PC-3 (cell line): Measurements from ENCODE around the gene NKAIN2. TPM values are rescaled to one million over a fixed set of nuclear protein-coding genes. Genes with fewer than 3 reads are reported as not detected.
A peak's percentile ranks its signal among the peaks of the same experiment; 100 is the strongest.

Experiments used
- ATAC-seq: fragments of 200-7000 bp; cut with Tn5 transposase; 2 replicates; pipeline ENCODE4 v1.9.1; 2020; ENCODE audit warnings: mild to moderate bottlenecking, moderate library complexity
- BruUV-seq: library from RNA; stranded (reverse); fragments of 400-500 nt; replicated peaks from 2 replicates; lab custom pipeline; 2021; lab: Mats Ljungman, UMichigan
- CTCF ChIA-PET: fragments of 300-600 bp; sonication (Branson Sonifier 250); formaldehyde crosslinking; loops from one replicate; lab custom pipeline; 2022; ENCODE audit warnings: antibody characterized with exemption; lab: Charles Lee
- POLR2A ChIA-PET: fragments of 300-600 bp; sonication (Branson Sonifier 250); formaldehyde crosslinking; loops from one replicate; lab custom pipeline; 2022; ENCODE audit warnings: antibody characterized with exemption; ENCODE audit not compliant: unreplicated experiment; lab: Charles Lee
- DNase-seq: peaks from one replicate; pipeline ENCODE4 v3.0.0-alpha.2; 2015
- H2AFZ ChIP-seq: fragments of 300-600 bp; sonication (generic); 2 replicates; pipeline ENCODE4 v1.6.0; 2016; ENCODE audit warnings: antibody characterized with exemption, low read length
- H3F3A ChIP-seq: fragments of 300-600 bp; sonication (generic); one replicate; pipeline ENCODE4 v1.6.0; 2017; ENCODE audit warnings: antibody characterized with exemption, low read length, control low read depth, mild to moderate bottlenecking; ENCODE audit not compliant: unreplicated experiment
- H3K27ac ChIP-seq: fragments of 300-600 bp; sonication (generic); 2 replicates; pipeline ENCODE4 v1.5.1; 2016; ENCODE audit warnings: mild to moderate bottlenecking, low read length
- H3K27me3 ChIP-seq: fragments of 300-600 bp; sonication (generic); 2 replicates; pipeline ENCODE4 v1.6.1; 2016; ENCODE audit warnings: low read length, mixed read lengths
- H3K36me3 ChIP-seq: fragments of 300-600 bp; sonication (generic); 2 replicates; pipeline ENCODE4 v1.6.1; 2016; ENCODE audit warnings: low read depth, mixed run types, low read length, mixed read lengths
- H3K4me1 ChIP-seq: fragments of 300-600 bp; sonication (generic); 2 replicates; pipeline ENCODE4 v1.5.1; 2016; ENCODE audit warnings: low read length; ENCODE audit not compliant: insufficient read depth
- H3K4me2 ChIP-seq: fragments of 300-600 bp; sonication (generic); 2 replicates; pipeline ENCODE4 v1.6.0; 2016; ENCODE audit warnings: low read length
- H3K4me3 ChIP-seq: fragments of 300-600 bp; sonication (generic); 2 replicates; pipeline ENCODE4 v1.5.1; 2016; ENCODE audit warnings: mild to moderate bottlenecking, low read length, mixed read lengths
- H3K79me2 ChIP-seq: fragments of 300-600 bp; sonication (generic); 2 replicates; pipeline ENCODE4 v1.6.1; 2017; ENCODE audit warnings: low read length, mixed read lengths
- H3K9ac ChIP-seq: fragments of 300-600 bp; sonication (generic); 2 replicates; pipeline ENCODE4 v1.6.0; 2016; ENCODE audit warnings: mild to moderate bottlenecking, low read length
- H3K9me2 ChIP-seq: fragments of 300-600 bp; sonication (generic); replicated peaks from 2 replicates; pipeline ENCODE4 v1.6.1; 2016; ENCODE audit warnings: mixed run types, low read length, mixed read lengths
- H3K9me3 ChIP-seq: fragments of 300-600 bp; sonication (generic); 2 replicates; pipeline ENCODE4 v1.6.1; 2016; ENCODE audit warnings: low read length, mixed read lengths
- H4K20me1 ChIP-seq: fragments of 300-600 bp; sonication (generic); 2 replicates; pipeline ENCODE4 v1.6.1; 2016; ENCODE audit warnings: low read length, mixed read lengths
- CTCF ChIP-seq: fragments of 300-600 bp; sonication (generic); conservative IDR thresholded peaks from 2 replicates; pipeline ENCODE4 v1.5.1; 2017; ENCODE audit warnings: antibody characterized with exemption, low read depth, mild to moderate bottlenecking, low read length
- EZH2 ChIP-seq: fragments of 300-600 bp; sonication (generic); IDR thresholded peaks from one replicate; pipeline ENCODE4 v1.6.1; 2017; ENCODE audit warnings: antibody characterized with exemption, mild to moderate bottlenecking, low read length; ENCODE audit not compliant: unreplicated experiment
- EZH2phosphoT487 ChIP-seq: fragments of 300-600 bp; sonication (generic); IDR thresholded peaks from 2 replicates; pipeline ENCODE4 v1.6.1; 2018; ENCODE audit warnings: mild to moderate bottlenecking, antibody characterized with exemption, low read length, borderline replicate concordance
- intact Hi-C: fragments of 100-400 bp; cut with micrococcal nuclease; formaldehyde crosslinking; loops from 2 replicates; pipeline ENCODE4 v1.9.0; 2023
- total RNA-seq: library from RNA; depleted of rRNA; stranded (reverse); fragments of >200 nt; gene quantifications from 2 replicates; pipeline ENCODE4 v1.2.3, GENCODE V29; 2014

Gene NKAIN2
- total RNA-seq, 1 experiment from 2014 or later: not detected

- Histone ChIP-seq H3K9me3 (no peaks in the 10 kb centered on the region), H3K4me1 (no peaks in the 10 kb centered on the region), H3K79me2 (no peaks in the 10 kb centered on the region), H3K36me3 (no peaks in the 10 kb centered on the region), H3F3A (no peaks in the 10 kb centered on the region), H3K27ac (no peak overlapping the region), H3K9me2 (no peaks in the 10 kb centered on the region), H4K20me1 (no peaks in the 10 kb centered on the region), H3K9ac (no peak overlapping the region), H3K4me3 (peak overlapping the region; percentile 52), H3K4me2 (peak overlapping the region; percentile 63), H2AFZ (0 out of 2 replicates have a peak overlapping the region, but pooled peaks have one; percentile 1), H3K27me3 (peaks cover 31% of the 10 kb centered on the region)
- intact Hi-C loops: loop anchor here (5.0 kb wide), 1 partner anchor 994 kb away; no protein-coding TSS in a partner anchor
- ChIA-PET CTCF (interaction anchor here (0.5 to 1.1 kb wide), 2 partner anchors 492 to 528 kb away, joined by 3 to 6 read pairs; no protein-coding TSS in a partner anchor), POLR2A (no interaction called here)
- TF ChIP-seq EZH2phosphoT487 (peak; percentile 63; the same call in 1 of the 2 replicates), EZH2 (peak; percentile 87), CTCF (peak; percentile 85)
- ATAC-seq (peak; percentile 95), DNase-seq (peak; percentile 71)
- no TSS peak for BruUV-seq
Measured at GRCh38 chr6:123802697-123803503, 765 bp upstream of the NKAIN2 start.

- Histone ChIP-seq H3K36me3 (no peaks in the 10 kb centered on the region), H3K9ac (no peak overlapping the region), H3K4me2 (no peak overlapping the region), H3K27ac (no peak overlapping the region), H3K27me3 (peaks cover 31% of the 10 kb centered on the region), H4K20me1 (no peaks in the 10 kb centered on the region), H2AFZ (no peak overlapping the region), H3K9me3 (no peaks in the 10 kb centered on the region), H3K9me2 (no peaks in the 10 kb centered on the region), H3K79me2 (no peaks in the 10 kb centered on the region), H3F3A (no peaks in the 10 kb centered on the region), H3K4me1 (no peaks in the 10 kb centered on the region), H3K4me3 (peak overlapping the region; percentile 15; the same call in 1 of the 2 replicates)
- DNase-seq (no peak), ATAC-seq (no peak)
- BruUV-seq: no TSS peak
- intact Hi-C loops: loop anchor here (5.0 kb wide), 1 partner anchor 993 kb away; no protein-coding TSS in a partner anchor
- POLR2A ChIA-PET: no interaction called here
- TF ChIP-seq EZH2phosphoT487: no peak
- TF ChIP-seq EZH2: no peak
- no peak for TF ChIP-seq CTCF
- CTCF ChIA-PET: no interaction called here
Measured at GRCh38 chr6:123804014-123804786, 535 bp downstream of the NKAIN2 start.
